H9 (cell line): ENCODE measurements around the gene PTCD1. TPM values are rescaled to one million over a fixed set of nuclear protein-coding genes. Genes with fewer than 3 reads are reported as not detected.
A peak's percentile ranks its signal among the peaks of the same experiment; 100 is the strongest.

Experiments used
- DNase-seq: peaks from one replicate; pipeline ENCODE4 v3.0.0-alpha.2; 2017
- H2AFZ ChIP-seq: one replicate; pipeline ENCODE4 v1.6.1; 2013; ENCODE audit warnings: mild to moderate bottlenecking, low read length, control low read depth, moderate library complexity
- H2AK5ac ChIP-seq: 2 replicates; pipeline ENCODE4 v1.6.1; 2013; ENCODE audit warnings: low read length, control low read depth, mixed read lengths; ENCODE audit not compliant: insufficient read length
- H2BK120ac ChIP-seq: one replicate; pipeline ENCODE4 v1.6.1; 2013; ENCODE audit warnings: low read depth, mild to moderate bottlenecking, low read length, control low read depth, inconsistent platforms; ENCODE audit not compliant: poor library complexity, severe bottlenecking
- H2BK12ac ChIP-seq: 2 replicates; pipeline ENCODE4 v1.6.1; 2013; ENCODE audit warnings: low read length, control low read depth, mixed read lengths, low read depth; ENCODE audit not compliant: insufficient read length
- H2BK15ac ChIP-seq: 2 replicates; pipeline ENCODE4 v1.6.1; 2013; ENCODE audit warnings: low read depth, low read length, control low read depth
- H2BK20ac ChIP-seq: one replicate; pipeline ENCODE4 v1.6.1; 2013; ENCODE audit warnings: low read depth, mild to moderate bottlenecking, low read length, control low read depth, inconsistent platforms; ENCODE audit not compliant: poor library complexity, severe bottlenecking
- H2BK5ac ChIP-seq: 2 replicates; pipeline ENCODE4 v1.6.1; 2013; ENCODE audit warnings: low read length, control low read depth, mixed read lengths; ENCODE audit not compliant: insufficient read length
- H3K14ac ChIP-seq: 2 replicates; pipeline ENCODE4 v1.6.1; 2013; ENCODE audit warnings: low read length, control low read depth; ENCODE audit not compliant: insufficient read depth
- H3K18ac ChIP-seq: 2 replicates; pipeline ENCODE4 v1.6.1; 2013; ENCODE audit warnings: low read depth, mild to moderate bottlenecking, mixed read lengths, low read length, control low read depth; ENCODE audit not compliant: insufficient read length
- H3K23ac ChIP-seq: 2 replicates; pipeline ENCODE4 v1.6.1; 2013; ENCODE audit warnings: low read length, control low read depth, mixed read lengths, low read depth; ENCODE audit not compliant: insufficient read length
- H3K23me2 ChIP-seq: 2 replicates; pipeline ENCODE4 v1.6.1; 2013; ENCODE audit warnings: low read depth, mild to moderate bottlenecking, mixed read lengths, low read length, control low read depth; ENCODE audit not compliant: insufficient read length, poor library complexity, severe bottlenecking
- H3K27ac ChIP-seq: 2 replicates; pipeline ENCODE4 v1.5.1; 2013; ENCODE audit warnings: low read length, control low read depth, mixed read lengths, low read depth; ENCODE audit not compliant: insufficient read length
- H3K27me3 ChIP-seq: 2 replicates; pipeline ENCODE4 v1.6.1; 2013; ENCODE audit warnings: low read length, control low read depth, inconsistent platforms; ENCODE audit not compliant: insufficient read depth
- H3K4ac ChIP-seq: 2 replicates; pipeline ENCODE4 v1.6.1; 2013; ENCODE audit warnings: low read depth, mild to moderate bottlenecking, control low read depth, inconsistent platforms, low read length, moderate library complexity
- H3K4me1 ChIP-seq: 2 replicates; pipeline ENCODE4 v1.6.1; 2013; ENCODE audit warnings: low read length, control low read depth, inconsistent platforms; ENCODE audit not compliant: insufficient read depth
- H3K4me2 ChIP-seq: 2 replicates; pipeline ENCODE4 v1.6.1; 2013; ENCODE audit warnings: low read length, control low read depth, mixed read lengths; ENCODE audit not compliant: insufficient read length, insufficient read depth
- H3K56ac ChIP-seq: 2 replicates; pipeline ENCODE4 v1.6.1; 2013; ENCODE audit warnings: low read depth, mild to moderate bottlenecking, mixed read lengths, low read length, control low read depth; ENCODE audit not compliant: insufficient read length
- H3K79me1 ChIP-seq: 2 replicates; pipeline ENCODE4 v1.6.1; 2013; ENCODE audit warnings: low read depth, mild to moderate bottlenecking, moderate library complexity, low read length, control low read depth, inconsistent platforms; ENCODE audit not compliant: insufficient read depth, poor library complexity, severe bottlenecking
- H3K79me2 ChIP-seq: 2 replicates; pipeline ENCODE4 v1.6.1; 2013; ENCODE audit warnings: low read length, control low read depth, inconsistent platforms; ENCODE audit not compliant: insufficient read depth
- H3K9ac ChIP-seq: 2 replicates; pipeline ENCODE4 v1.6.1; 2013; ENCODE audit warnings: low read length, control low read depth, mixed read lengths; ENCODE audit not compliant: insufficient read length; ENCODE audit errors: extremely low read depth
- H3K9me3 ChIP-seq: one replicate; pipeline ENCODE4 v1.6.1; 2013; ENCODE audit warnings: low read depth, low read length, inconsistent platforms; ENCODE audit not compliant: control insufficient read depth
- H3T11ph ChIP-seq: one replicate; pipeline ENCODE4 v1.6.1; 2013; ENCODE audit warnings: mild to moderate bottlenecking, low read length, control low read depth, inconsistent platforms
- H4K20me1 ChIP-seq: one replicate; pipeline ENCODE4 v1.6.1; 2013; ENCODE audit not compliant: control insufficient read depth, insufficient read length, insufficient read depth
- H4K5ac ChIP-seq: 2 replicates; pipeline ENCODE4 v1.6.1; 2013; ENCODE audit warnings: low read depth, mild to moderate bottlenecking, mixed read lengths, low read length, control low read depth; ENCODE audit not compliant: insufficient read length
- H4K8ac ChIP-seq: replicated peaks from 2 replicates; pipeline ENCODE4 v1.6.1; 2013; ENCODE audit warnings: low read length, control low read depth, mixed read lengths, low read depth; ENCODE audit not compliant: insufficient read length
- H4K91ac ChIP-seq: 2 replicates; pipeline ENCODE4 v1.6.1; 2013; ENCODE audit warnings: low read depth, mild to moderate bottlenecking, moderate library complexity, mixed read lengths, low read length, control low read depth; ENCODE audit not compliant: insufficient read length
- H3K27ac Mint-ChIP-seq, 3 experiments: 2 replicates in 2 of 3; 3 replicates in 1 of 3; pipeline ENCODE4 v1.8.0; 2020 to 2021; ENCODE audit warnings: mixed read lengths in 3 of 3, mild to moderate bottlenecking in 1 of 3, moderate library complexity in 1 of 3
- H3K27me3 Mint-ChIP-seq: 2 replicates; pipeline ENCODE4 v1.8.0; 2021; ENCODE audit warnings: low read depth, mild to moderate bottlenecking, moderate library complexity, mixed read lengths
- H3K36me3 Mint-ChIP-seq, 3 experiments: 2 replicates in 2 of 3; 3 replicates in 1 of 3; pipeline ENCODE4 v1.8.0; 2020 to 2021; ENCODE audit warnings: low read depth in 3 of 3, mixed read lengths in 3 of 3; ENCODE audit not compliant: insufficient read depth in 1 of 3
- H3K4me1 Mint-ChIP-seq, 2 experiments: 2 replicates each; pipeline ENCODE4 v1.8.0; 2020; ENCODE audit warnings: mixed read lengths in 2 of 2
- H3K4me3 Mint-ChIP-seq, 2 experiments: 2 replicates in 1 of 2; 3 replicates in 1 of 2; pipeline ENCODE4 v1.8.0; 2020 to 2021; ENCODE audit warnings: mild to moderate bottlenecking in 2 of 2, mixed read lengths in 2 of 2, moderate library complexity in 1 of 2
- H3K9me3 Mint-ChIP-seq, 2 experiments: 2 replicates in 1 of 2; 3 replicates in 1 of 2; pipeline ENCODE4 v1.8.0; 2020; ENCODE audit warnings: mild to moderate bottlenecking in 2 of 2, mixed read lengths in 2 of 2, moderate library complexity in 1 of 2
- CTCF ChIP-seq: fragments of 200-600 bp; sonication (generic); conservative IDR thresholded peaks from 3 replicates; pipeline ENCODE4 v1.8.0; 2021; ENCODE audit warnings: antibody characterized with exemption, mild to moderate bottlenecking
- WGBS: extraction: QIAGEN DNeasy Blood & Tissue Kit; methylation state at CpG from one replicate; pipeline ENCODE4 v1.1.7; 2013; ENCODE audit warnings: missing lambda C conversion rate, low lambda C conversion rate, mixed read lengths; ENCODE audit not compliant: insufficient read length; ENCODE audit errors: extremely low coverage; 5-methylcytosine and 5-hydroxymethylcytosine counted together
- total RNA-seq: library from RNA; stranded (reverse); gene quantifications from 2 replicates; pipeline ENCODE4 v1.2.1, GENCODE V29; 2021

Gene PTCD1
- total RNA-seq, 1 experiment from 2014 or later = 12.8 TPM

- Mint-ChIP-seq H3K4me1 (no peaks in the 10 kb centered on the region), H3K36me3 (peaks cover 46 to 88% (median 86%) of the 10 kb centered on the region in 3 experiments; a peak in 6 of 7 replicates), H3K4me3 (no peak overlapping the region), H3K27me3 (no peaks in the 10 kb centered on the region), H3K9me3 (no peaks in the 10 kb centered on the region), H3K27ac (0 out of 7 replicates have a peak overlapping the region, but pooled peaks of 1 of the 3 experiments have one; percentile 65)
- H3K9ac ChIP-seq = no peak overlapping the region
- H3K23me2 ChIP-seq = no peaks in the 10 kb centered on the region
- no peak overlapping the region for H2AK5ac ChIP-seq
- H4K20me1 ChIP-seq = no peaks in the 10 kb centered on the region
- H3K4me1 ChIP-seq = no peaks in the 10 kb centered on the region
- H3K79me1 ChIP-seq = no peaks in the 10 kb centered on the region
- H4K5ac ChIP-seq = no peak overlapping the region
- H3K56ac ChIP-seq = no peak overlapping the region
- no peak overlapping the region for H2BK20ac ChIP-seq
- no peaks in the 10 kb centered on the region for H3K27me3 ChIP-seq
- no peak overlapping the region for H3K18ac ChIP-seq
- H3K4ac ChIP-seq = no peak overlapping the region
- H2BK12ac ChIP-seq = no peak overlapping the region
- H3K14ac ChIP-seq = no peak overlapping the region
- H2BK15ac ChIP-seq = no peak overlapping the region
- WGBS = no CpG with 5 or more reads among the region's 10 CpGs
- no peak overlapping the region for H3K4me2 ChIP-seq
- H4K8ac ChIP-seq = no peak overlapping the region
- H2BK120ac ChIP-seq = no peak overlapping the region
- H4K91ac ChIP-seq = no peak overlapping the region
- TF ChIP-seq CTCF = peak; percentile 29; the same call in 2 of the 3 replicates
- H3K79me2 ChIP-seq = no peaks in the 10 kb centered on the region
- H3T11ph ChIP-seq = no peak overlapping the region
- H3K9me3 ChIP-seq = no peaks in the 10 kb centered on the region
- DNase-seq = no peak
- H2BK5ac ChIP-seq = no peak overlapping the region
- no peak overlapping the region for H3K27ac ChIP-seq
- H2AFZ ChIP-seq = no peak overlapping the region
- H3K23ac ChIP-seq = no peak overlapping the region
Measured at GRCh38 chr7:99447943-99448342, 9.3 kb upstream of the PTCD1 start.
